ENCODE data around the gene EFNA1.

DNA sequence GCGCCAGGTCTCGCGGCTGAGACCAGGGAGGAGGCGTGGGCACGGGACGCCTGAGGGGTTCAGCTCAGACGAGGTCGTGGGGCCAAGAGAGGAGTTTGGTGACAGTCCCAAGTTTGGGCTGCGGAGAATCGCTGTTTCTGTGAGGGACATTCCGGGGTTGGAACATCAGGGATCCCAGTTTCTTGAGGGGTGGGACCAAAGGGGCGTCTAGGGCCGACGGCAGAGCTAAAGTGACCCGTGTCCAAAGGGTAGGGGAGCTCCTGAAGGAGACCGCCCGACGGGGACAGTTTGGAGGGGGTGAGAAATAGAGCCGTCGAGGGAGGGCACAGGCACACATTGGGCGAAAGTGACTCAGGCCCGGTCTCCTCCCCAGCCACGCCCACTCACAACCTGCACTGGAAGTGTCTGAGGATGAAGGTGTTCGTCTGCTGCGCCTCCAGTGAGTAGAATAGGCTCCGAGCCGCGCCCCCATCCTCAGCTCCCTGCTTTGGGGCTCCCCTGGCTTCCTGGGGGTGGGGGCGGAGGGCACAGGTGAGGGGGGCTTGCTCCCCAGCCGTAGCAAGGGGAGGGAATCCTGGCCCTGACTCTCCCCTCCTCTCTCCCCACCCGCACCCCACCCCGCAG, 42.1 kb upstream of the EFNA1 start:
- TF ChIP-seq POLR2A (IDR thresholded peaks at IDR 0.05; ENCODE audit: low read depth, low read length), result no peak
- TF ChIP-seq TAF1 (IDR thresholded peaks at IDR 0.05; ENCODE audit: low read depth, low read length), result no peak
- TF ChIP-seq POLR2AphosphoS5 (IDR thresholded peaks at IDR 0.05; ENCODE audit: low read depth, low read length), result no peak
